Activated B cell treated with CpG ODN at 0.5 μM for 24 hours (primary cell): Measurements from ENCODE around the gene NCKAP5. TPM values are rescaled to one million over a fixed set of nuclear protein-coding genes. Genes with fewer than 3 reads are reported as not detected.

ENCODE experiments used
- ATAC-seq: fragments of 200-7000 bp; cut with Tn5 transposase; one replicate; pipeline ENCODE4 v1.10.0; 2021; ENCODE audit warnings: low read depth, mild to moderate bottlenecking, moderate library complexity
- CTCF ChIA-PET: fragments of 350-600 bp; sonication (Branson Sonifier 250); formaldehyde crosslinking; loops from one replicate; lab custom pipeline; 2021; ENCODE audit warnings: antibody characterized with exemption; lab: Charles Lee
- POLR2A ChIA-PET: fragments of 350-600 bp; sonication (Branson Sonifier 250); formaldehyde crosslinking; loops from one replicate; lab custom pipeline; 2021; ENCODE audit warnings: antibody characterized with exemption; lab: Charles Lee
- DNase-seq: peaks from one replicate; pipeline ENCODE4 v3.0.0; 2022
- H3K27ac Mint-ChIP-seq: one replicate; pipeline ENCODE4 v1.8.0; 2020; ENCODE audit warnings: mixed read lengths
- H3K27me3 Mint-ChIP-seq: one replicate; pipeline ENCODE4 v1.8.0; 2021; ENCODE audit warnings: mixed read lengths
- H3K36me3 Mint-ChIP-seq: one replicate; pipeline ENCODE4 v1.8.0; 2021; ENCODE audit warnings: low read depth, mixed read lengths
- H3K4me1 Mint-ChIP-seq: one replicate; pipeline ENCODE4 v1.8.0; 2021; ENCODE audit warnings: mixed read lengths
- H3K4me3 Mint-ChIP-seq: one replicate; pipeline ENCODE4 v1.8.0; 2020; ENCODE audit warnings: mild to moderate bottlenecking, mixed read lengths
- H3K9me3 Mint-ChIP-seq: one replicate; pipeline ENCODE4 v1.8.0; 2020; ENCODE audit warnings: mixed read lengths
- CTCF ChIP-seq: fragments of 200-600 bp; IDR thresholded peaks from one replicate; pipeline ENCODE4 v1.8.0; 2022; ENCODE audit warnings: antibody characterized with exemption, mild to moderate bottlenecking
- intact Hi-C: fragments of 100-400 bp; cut with micrococcal nuclease; formaldehyde crosslinking; loops from one replicate; pipeline ENCODE4 v1.15.1; 2024
- total RNA-seq: library from RNA; stranded (reverse); gene quantifications from 2 replicates; pipeline ENCODE4 v1.2.3, GENCODE V29; 2022

NCKAP5 gene
- total RNA-seq, 1 donor from 2014 or later, result not detected

GRCh38 chr2:132646540-132647108 is 921.6 kb downstream of the NCKAP5 start:
- CTCF ChIA-PET, result no interaction called here
- H3K4me1 Mint-ChIP-seq, result peaks cover 41% of the 10 kb centered on the region

GRCh38 chr2:132645722-132646539 is 922.3 kb downstream of the NCKAP5 start:
- intact Hi-C loops, result no loop called here
- ChIA-PET POLR2A (no interaction called here), CTCF (no interaction called here)
- peak overlapping the region; percentile 72 for H3K27ac Mint-ChIP-seq
- ATAC-seq, result peak; percentile 89
- H3K36me3 Mint-ChIP-seq, result no peaks in the 10 kb centered on the region
- TF ChIP-seq CTCF, result no peak
- H3K9me3 Mint-ChIP-seq, result no peaks in the 10 kb centered on the region
- H3K4me1 Mint-ChIP-seq, result peaks cover 41% of the 10 kb centered on the region
- peak overlapping the region; percentile 44 for H3K4me3 Mint-ChIP-seq
- H3K27me3 Mint-ChIP-seq, result peaks cover 1% of the 10 kb centered on the region
- DNase-seq, result peak; percentile 18

More at GRCh38 chr2:132646540-132647108, 921.6 kb downstream of the NCKAP5 start:
- H3K27ac Mint-ChIP-seq, result no peak overlapping the region
- intact Hi-C loops, result no loop called here
- POLR2A ChIA-PET, result interaction anchor here (0.8 kb wide), 1 partner anchor 291 kb away, joined by 3 read pairs; no protein-coding TSS in a partner anchor
- ATAC-seq (no peak), DNase-seq (no peak)
- no peaks in the 10 kb centered on the region for H3K9me3 Mint-ChIP-seq
- no peak overlapping the region for H3K4me3 Mint-ChIP-seq
- no peaks in the 10 kb centered on the region for H3K36me3 Mint-ChIP-seq
- peaks cover 2% of the 10 kb centered on the region for H3K27me3 Mint-ChIP-seq
- TF ChIP-seq CTCF, result no peak

- ATAC-seq (no peak), DNase-seq (no peak)
- Mint-ChIP-seq H3K27ac (peak overlapping the region; percentile 72), H3K9me3 (no peaks in the 10 kb centered on the region), H3K27me3 (no peaks in the 10 kb centered on the region), H3K36me3 (no peaks in the 10 kb centered on the region), H3K4me3 (no peak overlapping the region), H3K4me1 (peaks cover 41% of the 10 kb centered on the region)
- POLR2A ChIA-PET, result no interaction called here
- CTCF ChIA-PET, result no interaction called here
- intact Hi-C loops, result no loop called here
- TF ChIP-seq CTCF, result no peak
Measured at GRCh38 chr2:132645176-132645575, 923.1 kb downstream of the NCKAP5 start.

GRCh38 chr2:132642415-132642814 is 925.8 kb downstream of the NCKAP5 start:
- TF ChIP-seq CTCF, result no peak
- Mint-ChIP-seq H3K9me3 (no peaks in the 10 kb centered on the region), H3K36me3 (no peaks in the 10 kb centered on the region), H3K27ac (no peak overlapping the region), H3K27me3 (no peaks in the 10 kb centered on the region), H3K4me1 (peaks cover 38% of the 10 kb centered on the region), H3K4me3 (no peak overlapping the region)
- intact Hi-C loops, result no loop called here
- ATAC-seq (no peak), DNase-seq (no peak)
- ChIA-PET CTCF (no interaction called here), POLR2A (no interaction called here)

- ATAC-seq, result no peak
- ChIA-PET CTCF (no interaction called here), POLR2A (no interaction called here)
- DNase-seq, result no peak
- no peak for TF ChIP-seq CTCF
- H3K9me3 Mint-ChIP-seq, result no peaks in the 10 kb centered on the region
- no peaks in the 10 kb centered on the region for H3K36me3 Mint-ChIP-seq
- no peak overlapping the region for H3K4me3 Mint-ChIP-seq
- no peaks in the 10 kb centered on the region for H3K27me3 Mint-ChIP-seq
- no peak overlapping the region for H3K27ac Mint-ChIP-seq
- intact Hi-C loops, result no loop called here
- peaks cover 34% of the 10 kb centered on the region for H3K4me1 Mint-ChIP-seq
Measured at GRCh38 chr2:132641819-132642218, 926.4 kb downstream of the NCKAP5 start.
